ENCODE results near the gene KCTD1. TPM values are rescaled to one million over a fixed set of nuclear protein-coding genes. Genes with fewer than 3 reads are reported as not detected.

Gene KCTD1
- total RNA-seq, 2 donors from 2014 or later: 12.2 to 36.3 TPM

DNA sequence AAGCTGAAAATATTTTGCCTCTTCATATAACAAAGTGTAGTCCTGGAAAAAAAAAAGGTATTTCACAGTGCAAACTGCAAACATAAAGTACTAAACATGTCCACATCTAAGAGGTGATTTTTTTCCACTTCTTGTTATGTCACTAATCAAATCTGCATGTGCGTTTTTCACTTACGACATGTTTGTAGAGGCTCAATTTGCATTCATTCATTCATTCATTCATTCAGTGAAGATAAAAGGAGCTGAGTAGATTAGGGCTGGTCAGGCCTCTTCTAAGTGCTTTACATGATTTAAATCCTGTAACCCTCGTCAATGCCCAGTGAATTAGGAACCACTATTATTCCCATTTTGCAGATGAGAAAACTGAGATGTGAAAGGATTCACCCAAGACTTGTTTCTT lies 88.5 kb downstream of the KCTD1 start:
- Histone ChIP-seq H3K4me1 (peaks cover 16% of the 10 kb centered on the region), H3K36me3 (replicated peaks in 1 of 2; ENCODE audit: insufficient read depth in 1 of 2, low read depth in 2 of 2) (no peaks in the 10 kb centered on the region), H3K27ac (no peak overlapping the region), H3K27me3 (no peaks in the 10 kb centered on the region), H3K9me3 (no peaks in the 10 kb centered on the region), H3K4me3 (no peak overlapping the region)
- no peak for DNase-seq
- WGBS, 2 donors: 93 to 96% methylated on average over 3 of the region's 3 CpGs
- no peak for TF ChIP-seq POLR2A (IDR thresholded peaks at IDR 0.05)
- TF ChIP-seq, protein P1, sequence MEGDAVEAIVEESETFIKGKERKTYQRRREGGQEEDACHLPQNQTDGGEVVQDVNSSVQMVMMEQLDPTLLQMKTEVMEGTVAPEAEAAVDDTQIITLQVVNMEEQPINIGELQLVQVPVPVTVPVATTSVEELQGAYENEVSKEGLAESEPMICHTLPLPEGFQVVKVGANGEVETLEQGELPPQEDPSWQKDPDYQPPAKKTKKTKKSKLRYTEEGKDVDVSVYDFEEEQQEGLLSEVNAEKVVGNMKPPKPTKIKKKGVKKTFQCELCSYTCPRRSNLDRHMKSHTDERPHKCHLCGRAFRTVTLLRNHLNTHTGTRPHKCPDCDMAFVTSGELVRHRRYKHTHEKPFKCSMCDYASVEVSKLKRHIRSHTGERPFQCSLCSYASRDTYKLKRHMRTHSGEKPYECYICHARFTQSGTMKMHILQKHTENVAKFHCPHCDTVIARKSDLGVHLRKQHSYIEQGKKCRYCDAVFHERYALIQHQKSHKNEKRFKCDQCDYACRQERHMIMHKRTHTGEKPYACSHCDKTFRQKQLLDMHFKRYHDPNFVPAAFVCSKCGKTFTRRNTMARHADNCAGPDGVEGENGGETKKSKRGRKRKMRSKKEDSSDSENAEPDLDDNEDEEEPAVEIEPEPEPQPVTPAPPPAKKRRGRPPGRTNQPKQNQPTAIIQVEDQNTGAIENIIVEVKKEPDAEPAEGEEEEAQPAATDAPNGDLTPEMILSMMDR (IDR thresholded peaks at IDR 0.05): no peak
- ATAC-seq: no peak
- intact Hi-C loops (cut with DNase I): no loop called here

DNA sequence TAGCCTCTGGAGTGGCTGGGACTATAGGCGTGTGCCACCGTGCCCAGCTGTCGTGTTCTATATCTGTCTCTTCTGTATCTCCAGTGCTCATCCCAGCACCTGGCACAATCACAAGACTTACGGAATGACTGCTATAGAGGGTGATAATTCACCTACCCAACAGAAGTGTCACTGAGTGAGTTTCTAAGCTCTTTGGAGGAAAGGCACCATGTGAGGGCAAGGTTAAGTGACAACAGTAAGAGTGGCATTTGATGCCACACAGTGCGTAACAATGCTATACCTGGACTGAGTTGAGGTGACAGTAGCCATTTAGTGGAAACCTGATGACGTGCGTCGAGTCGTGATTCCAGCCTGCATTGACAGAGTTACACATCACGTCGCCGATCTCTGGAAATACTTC lies 89.0 kb downstream of the KCTD1 start:
- H3K27ac ChIP-seq: no peak overlapping the region
- WGBS, 2 donors: 94 to 96% methylated on average over 12 of the region's 12 CpGs
- peaks cover 16% of the 10 kb centered on the region for H3K4me1 ChIP-seq
- H3K27me3 ChIP-seq: no peaks in the 10 kb centered on the region
- DNase-seq (no peak), ATAC-seq (no peak)
- H3K9me3 ChIP-seq: no peaks in the 10 kb centered on the region
- TF ChIP-seq POLR2A (IDR thresholded peaks at IDR 0.05): no peak
- TF ChIP-seq, protein P1 (IDR thresholded peaks at IDR 0.05): no peak
- H3K4me3 ChIP-seq: no peak overlapping the region
- peaks cover 0 to 2% of the 10 kb centered on the region in 2 donors for H3K36me3 ChIP-seq (replicated peaks in 1 of 2; ENCODE audit: insufficient read depth in 1 of 2, low read depth in 2 of 2)
- intact Hi-C loops (cut with DNase I): no loop called here

DNA sequence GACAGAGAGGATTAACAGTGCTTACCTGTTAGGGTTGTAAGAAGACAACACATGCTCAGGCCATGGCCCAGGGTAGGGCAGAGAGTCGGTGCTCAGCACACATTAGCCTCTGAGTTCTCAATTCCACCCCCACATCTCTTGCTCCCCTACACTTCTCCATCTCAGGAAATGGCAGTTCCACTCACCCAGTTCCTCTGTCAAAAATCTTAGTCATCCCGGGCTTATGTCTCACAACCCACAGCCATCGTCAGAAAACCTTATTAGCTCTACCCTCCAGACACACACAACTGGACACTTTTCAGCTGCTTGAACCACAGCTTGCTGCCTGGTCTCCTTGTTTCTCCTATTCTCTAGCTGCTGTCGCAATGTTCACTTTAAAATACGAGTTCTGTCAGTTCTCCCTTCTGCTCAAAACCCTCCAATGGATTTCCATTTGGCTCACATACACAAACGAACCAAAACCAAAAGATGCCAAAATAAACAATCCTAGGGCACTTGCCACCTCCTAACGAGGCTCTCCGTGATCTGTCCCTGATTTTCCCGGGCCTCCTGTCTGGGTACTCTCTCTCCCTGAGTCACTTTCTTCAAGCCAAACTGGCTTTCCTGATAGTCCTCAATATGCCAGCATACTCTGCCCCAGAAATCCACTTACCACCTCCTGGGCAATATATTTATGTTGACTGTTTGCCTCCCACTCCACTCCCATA lies 89.7 kb downstream of the KCTD1 start:
- DNase-seq: no peak
- WGBS, 2 donors: 64 to 70% methylated on average over 9 of the region's 9 CpGs

DNA sequence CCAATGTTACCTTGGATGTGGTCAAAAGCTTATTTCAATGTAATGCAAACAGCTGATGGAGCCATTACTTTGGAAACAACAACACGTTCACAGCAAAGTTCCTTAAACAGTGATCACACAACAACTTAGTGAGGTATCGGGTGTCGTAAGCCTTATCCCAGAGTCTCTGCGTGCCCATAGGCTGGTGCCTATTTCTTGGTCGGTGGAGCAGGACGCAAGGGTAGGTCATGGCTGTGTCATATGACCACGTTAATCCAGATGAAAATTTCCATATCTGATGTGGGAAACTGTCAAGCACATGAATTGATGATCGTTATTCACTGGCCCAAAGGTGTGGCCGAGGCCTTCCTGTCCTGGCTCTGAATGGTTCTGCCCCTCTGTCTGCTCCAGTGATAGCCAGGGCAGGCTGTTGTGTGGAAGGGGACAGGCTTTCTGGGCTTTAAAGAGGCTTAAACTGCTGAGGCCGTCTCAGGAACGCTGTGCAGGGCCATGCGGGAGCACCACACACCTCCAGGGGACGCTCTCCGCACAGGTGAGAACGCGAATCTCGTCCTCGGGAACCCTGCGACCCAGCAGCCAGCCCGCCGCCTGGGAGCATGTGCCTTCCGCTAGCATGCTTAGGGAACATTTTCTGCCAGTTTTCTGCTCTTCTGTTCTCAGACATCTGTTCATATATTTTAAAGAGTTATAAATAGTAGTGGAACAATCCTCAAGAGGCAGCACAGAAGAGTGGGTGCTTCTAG lies 90.6 kb downstream of the KCTD1 start:
- Histone ChIP-seq H3K27ac (no peak overlapping the region), H3K4me3 (no peak overlapping the region), H3K36me3 (replicated peaks in 1 of 2; ENCODE audit: insufficient read depth in 1 of 2, low read depth in 2 of 2) (peaks cover 0 to 2% of the 10 kb centered on the region in 2 donors), H3K4me1 (peaks cover 16% of the 10 kb centered on the region), H3K9me3 (no peaks in the 10 kb centered on the region), H3K27me3 (no peaks in the 10 kb centered on the region)
- DNase-seq (peak in 1 of 4 donors; percentile 20), ATAC-seq (no peak)
- 88 to 89% methylated on average over 22 of the region's 22 CpGs for WGBS, 2 donors
- intact Hi-C loops (cut with DNase I): no loop called here
- no peak for TF ChIP-seq POLR2A (IDR thresholded peaks at IDR 0.05)
- TF ChIP-seq, protein P1 (IDR thresholded peaks at IDR 0.05): no peak

More for the DNA sequence above, 89.7 kb downstream of the KCTD1 start:
- H3K27me3 ChIP-seq: no peaks in the 10 kb centered on the region
- peaks cover 16% of the 10 kb centered on the region for H3K4me1 ChIP-seq
- H3K27ac ChIP-seq: no peak overlapping the region
- intact Hi-C loops (cut with DNase I): no loop called here
- no peak for ATAC-seq
- H3K9me3 ChIP-seq: no peaks in the 10 kb centered on the region
- H3K36me3 ChIP-seq (replicated peaks in 1 of 2; ENCODE audit: insufficient read depth in 1 of 2, low read depth in 2 of 2): peaks cover 0 to 2% of the 10 kb centered on the region in 2 donors
- TF ChIP-seq, protein P1 (IDR thresholded peaks at IDR 0.05): no peak
- TF ChIP-seq POLR2A (IDR thresholded peaks at IDR 0.05): no peak
- no peak overlapping the region for H3K4me3 ChIP-seq

All from body of pancreas (tissue), 4 donors.